CD4-positive, alpha-beta T cell (primary cell): ENCODE measurements around the gene DNAJC16. TPM values are rescaled to one million over a fixed set of nuclear protein-coding genes. Genes with fewer than 3 reads are reported as not detected.

ENCODE experiments used
- ATAC-seq: fragments of 200-7000 bp; cut with Tn5 transposase; one replicate; pipeline ENCODE4 v1.10.0; 2022; ENCODE audit warnings: mild to moderate bottlenecking; ENCODE audit not compliant: poor library complexity
- CTCF ChIA-PET: fragments of 350-600 bp; sonication (Branson Sonifier 250); formaldehyde crosslinking; loops from one replicate; lab custom pipeline; 2021; ENCODE audit warnings: antibody characterized with exemption, inconsistent platforms; lab: Charles Lee
- POLR2A ChIA-PET: fragments of 350-600 bp; sonication (Branson Sonifier 250); formaldehyde crosslinking; loops from one replicate; lab custom pipeline; 2021; ENCODE audit warnings: antibody characterized with exemption, inconsistent platforms; lab: Charles Lee
- DNase-seq, 14 experiments: peaks; one replicate each; pipeline ENCODE4 v3.0.0-alpha.2; 2013 to 2020; ENCODE audit warnings: mixed read lengths in 2 of 14
- H3K27ac ChIP-seq, 2 donors: one replicate each; pipeline versions ENCODE4 v1.5.1 to v1.7.0; 2013; ENCODE audit warnings: low read length in 2 of 2, low read depth in 1 of 2, mild to moderate bottlenecking in 1 of 2
- H3K27me3 ChIP-seq, 2 experiments: 1 replicate in 1 of 2; 2 replicates in 1 of 2; pipeline versions ENCODE4 v1.6.1 to v1.7.0; 2013; ENCODE audit warnings: low read length in 2 of 2, control low read depth in 1 of 2, mild to moderate bottlenecking in 1 of 2, moderate library complexity in 1 of 2; ENCODE audit not compliant: insufficient read depth in 2 of 2, control insufficient read depth in 1 of 2
- H3K36me3 ChIP-seq: one replicate; pipeline ENCODE4 v1.6.1; 2013; ENCODE audit warnings: low read length, control low read depth; ENCODE audit not compliant: insufficient read depth
- H3K4me1 ChIP-seq: one replicate; pipeline ENCODE4 v1.6.1; 2013; ENCODE audit warnings: low read length, control low read depth; ENCODE audit not compliant: insufficient read depth
- H3K4me3 ChIP-seq: one replicate; pipeline ENCODE4 v1.5.1; 2013; ENCODE audit warnings: mild to moderate bottlenecking, low read length, moderate library complexity
- H3K9me3 ChIP-seq, 2 experiments: 1 replicate in 1 of 2; 2 replicates in 1 of 2; pipeline versions ENCODE4 v1.6.1 to v1.7.0; 2013; ENCODE audit warnings: low read length in 2 of 2, mild to moderate bottlenecking in 2 of 2, control low read depth in 1 of 2, moderate library complexity in 1 of 2; ENCODE audit not compliant: control insufficient read depth in 1 of 2, insufficient read depth in 1 of 2
- H3K27ac Mint-ChIP-seq: one replicate; pipeline ENCODE4 v1.8.0; 2020; ENCODE audit warnings: mixed read lengths
- H3K27me3 Mint-ChIP-seq: one replicate; pipeline ENCODE4 v1.8.0; 2021; ENCODE audit warnings: mixed read lengths
- H3K36me3 Mint-ChIP-seq: one replicate; pipeline ENCODE4 v1.8.0; 2021; ENCODE audit warnings: low read depth, mixed read lengths
- H3K4me1 Mint-ChIP-seq: one replicate; pipeline ENCODE4 v1.8.0; 2021; ENCODE audit warnings: low read depth, mixed read lengths
- H3K4me3 Mint-ChIP-seq: one replicate; pipeline ENCODE4 v1.8.0; 2020; ENCODE audit warnings: mild to moderate bottlenecking, mixed read lengths
- H3K9me3 Mint-ChIP-seq: one replicate; pipeline ENCODE4 v1.8.0; 2020; ENCODE audit warnings: mixed read lengths
- intact Hi-C, 2 experiments: fragments of 100-400 bp; cut with DNase I in 1 of 2; cut with micrococcal nuclease in 1 of 2; formaldehyde crosslinking; loops; one replicate each; pipeline versions ENCODE4 v1.15.1 to v1.9.0; 2023 to 2025; cut with DNase I, micrococcal nuclease
- total RNA-seq, 174 experiments: library from RNA in 2 of 174; stranded (reverse) in 2 of 174; gene quantifications; one replicate each; pipeline ENCODE4 v1.2.3 and lab custom pipeline; 2021 to 2026
- TF ChIP-seq, protein P1 (sequence below): fragments of 200-600 bp; IDR thresholded peaks from one replicate; pipeline ENCODE4 v1.8.0; 2022; ENCODE audit warnings: antibody characterized with exemption, mild to moderate bottlenecking

DNAJC16 gene
- total RNA-seq, 2 experiments from 2014 or later, result 8.2 to 10.4 TPM

DNA sequence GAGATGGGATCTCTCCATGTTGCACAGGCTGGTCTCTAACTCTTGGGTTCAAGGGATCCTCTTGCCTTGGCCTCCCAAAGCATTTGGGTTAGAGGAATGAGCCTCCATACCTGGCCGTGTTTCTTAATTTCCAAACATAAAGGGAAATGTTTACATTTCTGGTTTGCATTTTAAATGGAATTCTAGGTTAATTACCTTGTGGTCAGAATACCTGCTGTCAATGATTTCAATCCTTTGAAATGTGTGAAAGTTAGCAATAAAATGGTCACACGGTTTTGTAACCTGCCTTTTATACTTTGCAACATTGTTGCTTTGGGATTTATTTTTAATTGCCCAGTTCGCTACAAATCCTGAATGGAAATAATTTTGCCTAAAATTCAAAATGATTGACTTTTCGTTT lies 31.9 kb downstream of the DNAJC16 start:
- no peak overlapping the region for H3K4me3 Mint-ChIP-seq
- no peaks in the 10 kb centered on the region for H3K4me1 ChIP-seq
- no peaks in the 10 kb centered on the region for H3K9me3 ChIP-seq
- H3K27ac ChIP-seq, result no peak overlapping the region
- ChIA-PET POLR2A (no interaction called here), CTCF (no interaction called here)
- no peak for ATAC-seq
- TF ChIP-seq, protein P1, sequence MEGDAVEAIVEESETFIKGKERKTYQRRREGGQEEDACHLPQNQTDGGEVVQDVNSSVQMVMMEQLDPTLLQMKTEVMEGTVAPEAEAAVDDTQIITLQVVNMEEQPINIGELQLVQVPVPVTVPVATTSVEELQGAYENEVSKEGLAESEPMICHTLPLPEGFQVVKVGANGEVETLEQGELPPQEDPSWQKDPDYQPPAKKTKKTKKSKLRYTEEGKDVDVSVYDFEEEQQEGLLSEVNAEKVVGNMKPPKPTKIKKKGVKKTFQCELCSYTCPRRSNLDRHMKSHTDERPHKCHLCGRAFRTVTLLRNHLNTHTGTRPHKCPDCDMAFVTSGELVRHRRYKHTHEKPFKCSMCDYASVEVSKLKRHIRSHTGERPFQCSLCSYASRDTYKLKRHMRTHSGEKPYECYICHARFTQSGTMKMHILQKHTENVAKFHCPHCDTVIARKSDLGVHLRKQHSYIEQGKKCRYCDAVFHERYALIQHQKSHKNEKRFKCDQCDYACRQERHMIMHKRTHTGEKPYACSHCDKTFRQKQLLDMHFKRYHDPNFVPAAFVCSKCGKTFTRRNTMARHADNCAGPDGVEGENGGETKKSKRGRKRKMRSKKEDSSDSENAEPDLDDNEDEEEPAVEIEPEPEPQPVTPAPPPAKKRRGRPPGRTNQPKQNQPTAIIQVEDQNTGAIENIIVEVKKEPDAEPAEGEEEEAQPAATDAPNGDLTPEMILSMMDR, result no peak
- H3K27ac Mint-ChIP-seq, result no peak overlapping the region
- DNase-seq, result no peak
- no peaks in the 10 kb centered on the region for H3K27me3 ChIP-seq
- intact Hi-C loops, result no loop called here
- H3K36me3 ChIP-seq, result peaks cover 41% of the 10 kb centered on the region
- no peaks in the 10 kb centered on the region for H3K27me3 Mint-ChIP-seq
- peaks cover 47% of the 10 kb centered on the region for H3K36me3 Mint-ChIP-seq
- no peak overlapping the region for H3K4me3 ChIP-seq
- H3K4me1 Mint-ChIP-seq, result no peaks in the 10 kb centered on the region
- H3K9me3 Mint-ChIP-seq, result no peaks in the 10 kb centered on the region

DNA sequence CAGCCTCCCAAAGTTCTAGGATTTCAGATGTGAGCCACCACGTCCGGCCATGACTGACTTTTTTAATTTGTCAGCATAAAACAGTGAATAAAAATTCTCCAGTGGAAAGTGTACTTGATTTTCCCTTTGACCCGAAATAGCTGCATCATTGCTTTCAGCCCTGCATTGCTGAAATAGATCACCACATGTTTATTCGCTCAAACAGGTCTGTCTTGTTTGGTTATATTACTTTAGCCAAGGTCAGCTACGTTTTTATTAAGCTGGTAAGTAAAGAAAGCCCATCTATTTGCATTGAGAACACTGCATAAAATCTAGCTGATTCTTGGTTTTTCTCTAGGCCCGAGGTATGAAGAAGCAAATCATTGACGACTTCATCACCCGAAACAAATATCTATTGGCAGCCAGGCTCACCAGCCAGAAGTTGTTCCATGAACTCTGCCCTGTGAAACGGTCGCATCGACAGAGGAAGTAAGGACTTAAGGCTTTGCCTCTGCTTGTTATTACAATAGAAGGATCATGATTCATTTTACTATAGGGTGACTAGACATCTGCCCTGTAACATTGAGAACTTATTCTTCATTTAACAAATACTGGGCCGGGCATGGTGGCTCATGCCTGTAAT lies 32.7 kb downstream of the DNAJC16 start:
- intact Hi-C loops, result no loop called here
- DNase-seq, result no peak
- no peaks in the 10 kb centered on the region for H3K27me3 Mint-ChIP-seq
- CTCF ChIA-PET, result no interaction called here
- Histone ChIP-seq H3K36me3 (peaks cover 43% of the 10 kb centered on the region), H3K4me3 (no peak overlapping the region), H3K9me3 (no peaks in the 10 kb centered on the region), H3K27ac (no peak overlapping the region), H3K27me3 (no peaks in the 10 kb centered on the region), H3K4me1 (no peaks in the 10 kb centered on the region)
- H3K9me3 Mint-ChIP-seq, result no peaks in the 10 kb centered on the region
- H3K4me3 Mint-ChIP-seq, result no peak overlapping the region
- H3K4me1 Mint-ChIP-seq, result no peaks in the 10 kb centered on the region
- TF ChIP-seq, protein P1, result no peak
- H3K27ac Mint-ChIP-seq, result no peak overlapping the region
- peaks cover 50% of the 10 kb centered on the region for H3K36me3 Mint-ChIP-seq
- no peak for ATAC-seq
- POLR2A ChIA-PET, result no interaction called here

DNA sequence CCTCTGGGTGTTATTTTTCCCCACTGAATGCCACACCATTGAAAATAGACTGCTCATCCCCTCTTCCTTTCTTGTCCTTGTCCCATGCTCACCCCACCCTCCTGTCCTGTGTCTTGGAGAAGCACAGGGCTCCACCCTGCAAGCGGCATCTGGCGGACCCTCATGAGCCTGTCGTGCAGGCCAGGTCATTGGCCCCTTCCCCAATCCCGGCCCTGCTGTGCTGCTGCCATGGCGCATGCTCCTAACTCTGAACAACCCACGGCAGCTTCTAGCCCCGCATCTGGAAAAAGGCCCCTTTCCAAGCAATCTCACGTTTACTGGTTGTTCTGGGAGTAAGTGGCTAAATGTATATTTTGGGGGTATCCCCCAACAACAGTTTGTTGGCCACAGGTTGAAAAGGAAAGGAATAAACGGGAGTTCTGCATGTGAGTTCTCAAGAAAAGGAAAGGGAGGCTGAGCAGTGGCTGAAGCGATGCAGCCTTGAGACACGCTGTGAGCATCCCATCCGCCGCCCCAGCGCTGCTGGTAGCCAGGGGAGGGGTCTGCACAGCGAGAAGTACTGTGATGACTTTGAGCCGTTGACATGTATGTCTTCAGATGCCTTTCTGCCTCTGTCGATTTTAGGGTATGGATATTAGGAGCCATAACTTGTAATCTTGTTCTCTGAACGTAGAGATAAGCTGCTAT lies 41.9 kb downstream of the DNAJC16 start:
- no peak overlapping the region for H3K4me3 Mint-ChIP-seq
- H3K4me3 ChIP-seq, result no peak overlapping the region
- ChIA-PET CTCF (no interaction called here), POLR2A (interaction anchor here (1.2 to 1.8 kb wide), 2 partner anchors 9 to 16 kb away, joined by 3 to 5 read pairs; partner anchors contain the start of gene AGMAT)
- no peaks in the 10 kb centered on the region for H3K9me3 ChIP-seq
- peak overlapping the region; percentile 17 for H3K27ac Mint-ChIP-seq
- no peaks in the 10 kb centered on the region for H3K9me3 Mint-ChIP-seq
- intact Hi-C loops, result no loop called here
- H3K36me3 ChIP-seq, result peaks cover 74% of the 10 kb centered on the region
- H3K27me3 ChIP-seq, result no peaks in the 10 kb centered on the region
- H3K27me3 Mint-ChIP-seq, result no peaks in the 10 kb centered on the region
- no peak overlapping the region for H3K27ac ChIP-seq
- peaks cover 11% of the 10 kb centered on the region for H3K4me1 Mint-ChIP-seq
- ATAC-seq (no peak), DNase-seq (no peak)
- H3K36me3 Mint-ChIP-seq, result peaks cover 80% of the 10 kb centered on the region
- TF ChIP-seq, protein P1, result no peak
- H3K4me1 ChIP-seq, result no peaks in the 10 kb centered on the region
